Lower leg skin (tissue), 3 donors: ENCODE results near the gene HLA-DMB.

ENCODE experiments used
- CTCF ChIP-seq, 3 donors: fragments of 450-650 bp; IDR thresholded peaks; one replicate each; pipeline ENCODE4 v1.5.1; 2016; ENCODE audit warnings: antibody characterized with exemption in 3 of 3, mild to moderate bottlenecking in 3 of 3, moderate library complexity in 2 of 3
- POLR2A ChIP-seq, 2 donors: fragments of 450-650 bp; IDR thresholded peaks; one replicate each; pipeline ENCODE4 v1.6.1; 2016 to 2017; ENCODE audit warnings: antibody characterized with exemption in 2 of 2, mild to moderate bottlenecking in 1 of 2, moderate library complexity in 1 of 2

- no peak for TF ChIP-seq CTCF (IDR thresholded peaks at IDR 0.05)
- no peak for TF ChIP-seq POLR2A (IDR thresholded peaks at IDR 0.05)
Measured at GRCh38 chr6:32960563-32960962, 19.7 kb upstream of the HLA-DMB start.
